HG03039 (cell line): ENCODE data around the gene TMEM132C.

Experiments
- ATAC-seq: cut with Tn5 transposase; IDR thresholded peaks from one replicate; pipeline ENCODE4 v1.9.1; 2021; ENCODE audit warnings: mild to moderate bottlenecking, moderate library complexity; ENCODE audit not compliant: unreplicated experiment

Gene TMEM132C

GRCh38 chr12:128644664-128645296 lies 377.8 kb downstream of the TMEM132C start:
- ATAC-seq, result no peak

DNA sequence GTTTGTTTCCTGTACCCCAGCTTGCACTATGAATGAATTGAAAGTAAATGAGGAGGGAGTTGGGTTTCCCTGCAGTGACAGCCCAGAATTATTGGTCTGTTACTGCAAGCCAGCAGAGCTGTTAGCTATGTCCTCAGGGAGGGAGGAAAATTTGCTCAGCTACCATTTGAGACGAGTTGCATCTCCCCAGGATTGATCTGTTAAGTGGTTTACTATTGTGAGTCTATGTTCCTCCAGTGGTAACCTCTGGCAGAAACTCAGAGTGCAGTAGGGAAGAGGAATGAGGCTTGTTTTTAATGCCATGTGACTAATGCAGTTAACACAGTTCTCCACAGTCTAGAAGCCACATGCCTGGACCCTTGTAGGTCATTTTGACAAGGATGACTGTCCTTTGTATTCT lies 382.9 kb downstream of the TMEM132C start:
- ATAC-seq, result no peak

DNA sequence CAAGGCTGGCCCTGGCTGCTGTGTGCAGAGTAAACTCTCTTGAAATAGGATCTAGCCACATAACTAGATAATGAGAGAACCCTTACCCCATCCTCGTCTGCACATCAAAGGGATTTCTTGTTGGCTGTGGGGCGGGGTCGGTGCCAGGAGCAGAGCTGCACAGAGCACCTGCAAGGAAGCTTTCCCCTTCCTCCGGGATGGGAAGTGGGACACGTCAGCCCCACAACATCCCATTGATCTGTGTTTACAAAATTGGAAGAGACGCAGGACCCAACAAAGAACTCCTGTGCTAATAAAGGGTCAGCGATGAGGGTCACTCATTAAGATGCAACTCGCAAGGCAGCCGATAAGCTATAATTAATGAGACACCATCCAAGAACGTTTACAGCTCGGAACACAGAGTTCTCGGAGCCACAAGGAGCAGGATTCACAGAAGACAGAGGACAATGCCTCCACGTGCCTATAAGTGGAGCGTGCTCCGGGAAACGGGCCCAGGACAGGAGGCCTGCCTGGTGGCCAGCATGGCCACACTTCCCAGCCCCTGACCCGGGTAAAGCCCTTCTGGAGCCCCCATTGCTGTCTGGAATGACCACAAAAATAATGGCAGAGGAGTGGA lies 385.3 kb downstream of the TMEM132C start:
- ATAC-seq, result no peak

- ATAC-seq, result no peak
Observed at GRCh38 chr12:128654468-128654867, 387.5 kb downstream of the TMEM132C start.

DNA sequence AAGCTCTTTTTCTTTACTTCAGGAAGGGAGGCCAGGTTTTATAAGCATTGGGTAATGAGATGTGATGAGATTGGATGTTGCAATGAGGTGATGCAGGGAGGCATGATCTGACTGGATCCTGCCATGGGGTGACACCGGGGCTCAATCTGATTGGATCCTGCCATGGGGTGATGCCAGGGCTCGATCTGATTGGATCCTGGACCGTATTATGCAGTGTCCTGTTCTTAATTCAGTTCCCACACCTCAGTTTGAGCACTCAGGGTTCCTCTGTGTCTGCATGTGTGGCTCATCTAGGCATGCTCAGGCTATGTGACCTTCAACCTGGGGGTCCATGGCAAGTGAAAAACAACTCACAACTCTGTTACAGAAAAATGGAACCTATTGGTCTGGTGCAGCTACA lies 390.4 kb downstream of the TMEM132C start:
- no peak for ATAC-seq

DNA sequence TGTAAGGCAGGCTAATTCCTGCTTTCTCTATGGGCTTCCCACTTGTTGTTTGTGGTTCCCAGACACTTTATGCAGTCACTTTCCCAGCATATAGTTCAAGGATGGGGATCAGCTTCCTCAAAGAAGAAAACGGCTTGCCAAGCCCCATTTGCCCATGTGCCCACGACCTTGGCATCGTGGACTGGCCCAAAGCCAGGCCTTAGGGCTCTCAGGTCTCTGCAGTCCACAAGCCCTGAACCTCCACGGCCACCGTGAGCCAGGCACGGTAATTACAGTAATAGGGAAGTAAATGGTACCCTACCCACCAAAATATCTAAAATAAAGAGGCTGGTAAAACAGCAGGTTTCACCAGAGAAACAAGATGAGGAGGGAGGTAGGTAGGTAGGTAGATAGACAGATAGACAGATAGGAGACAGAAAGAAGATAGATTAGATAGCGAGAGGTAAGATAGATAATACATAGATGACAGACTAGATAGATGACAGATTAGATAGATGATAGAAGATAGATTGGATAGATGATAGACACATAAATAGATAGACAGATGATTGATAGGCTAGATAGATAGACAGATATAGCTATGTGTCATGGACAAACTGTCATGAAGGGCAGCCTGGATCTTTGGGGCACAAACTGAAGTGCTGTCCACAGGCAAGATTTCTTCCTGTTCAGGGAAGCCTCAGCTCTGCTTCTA lies 393.7 kb downstream of the TMEM132C start:
- no peak for ATAC-seq

GRCh38 chr12:128661226-128661569 lies 394.2 kb downstream of the TMEM132C start:
- ATAC-seq, result no peak

DNA sequence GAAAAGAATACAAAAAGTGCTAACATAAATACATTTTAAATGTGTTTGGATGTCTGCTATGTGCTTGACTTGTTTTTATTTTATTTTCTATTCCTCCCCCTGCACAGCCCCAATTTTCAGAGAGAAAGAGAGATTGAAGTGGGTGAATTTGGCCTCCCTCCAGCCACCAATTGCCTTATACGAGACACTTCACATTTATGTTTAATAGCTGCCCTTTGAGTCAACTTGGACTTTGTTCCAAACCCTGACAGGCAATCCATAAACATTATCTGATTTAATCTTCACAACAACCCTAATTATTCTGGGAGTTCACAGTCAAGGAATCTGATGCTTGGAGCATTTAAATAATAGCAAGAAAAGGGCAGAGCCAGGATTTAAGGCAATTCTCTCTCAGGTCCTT lies 395.1 kb downstream of the TMEM132C start:
- no peak for ATAC-seq

DNA sequence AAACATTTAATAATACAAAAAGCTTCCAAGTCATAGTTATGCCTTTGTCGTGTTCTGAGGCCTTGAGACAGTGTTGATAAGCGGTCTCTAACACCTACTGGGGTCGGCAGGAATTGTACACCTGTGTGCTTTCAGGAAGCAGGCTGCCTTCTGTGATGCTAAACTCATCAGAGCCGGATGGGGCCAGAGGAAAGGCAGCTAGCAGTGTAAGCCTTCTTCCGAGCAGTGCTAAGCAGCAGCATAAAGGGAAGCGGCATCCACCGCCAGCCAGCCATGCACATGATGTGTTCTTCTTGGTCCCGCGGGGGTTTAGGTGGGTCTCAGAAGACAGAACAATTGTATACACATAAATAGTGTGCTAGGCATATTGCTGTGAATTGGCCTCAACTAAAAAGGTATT lies 397.5 kb downstream of the TMEM132C start:
- no peak for ATAC-seq

DNA sequence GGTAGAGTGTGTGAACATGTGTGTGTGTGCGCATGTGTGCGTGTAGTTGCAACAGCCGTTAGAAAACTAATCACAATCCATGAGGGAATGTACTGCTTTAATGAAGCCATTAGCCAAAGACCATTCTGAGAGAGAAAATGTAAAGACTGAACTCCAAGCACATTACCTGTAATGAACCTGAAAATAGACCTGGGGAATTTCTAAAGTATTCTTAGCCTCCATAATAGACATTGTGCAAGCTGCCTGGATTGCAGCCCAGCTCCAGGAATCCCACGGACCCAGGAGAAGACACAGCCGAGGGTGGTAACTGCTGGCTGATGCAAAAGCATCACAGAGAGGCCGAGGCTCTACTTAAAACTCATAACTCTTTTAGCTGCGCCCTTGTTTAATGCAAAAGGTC lies 400.2 kb downstream of the TMEM132C start:
- no peak for ATAC-seq

- no peak for ATAC-seq
Observed at GRCh38 chr12:128671528-128672042, 404.6 kb downstream of the TMEM132C start.

- ATAC-seq, result no peak
Observed at GRCh38 chr12:128672428-128672827, 405.5 kb downstream of the TMEM132C start.

DNA sequence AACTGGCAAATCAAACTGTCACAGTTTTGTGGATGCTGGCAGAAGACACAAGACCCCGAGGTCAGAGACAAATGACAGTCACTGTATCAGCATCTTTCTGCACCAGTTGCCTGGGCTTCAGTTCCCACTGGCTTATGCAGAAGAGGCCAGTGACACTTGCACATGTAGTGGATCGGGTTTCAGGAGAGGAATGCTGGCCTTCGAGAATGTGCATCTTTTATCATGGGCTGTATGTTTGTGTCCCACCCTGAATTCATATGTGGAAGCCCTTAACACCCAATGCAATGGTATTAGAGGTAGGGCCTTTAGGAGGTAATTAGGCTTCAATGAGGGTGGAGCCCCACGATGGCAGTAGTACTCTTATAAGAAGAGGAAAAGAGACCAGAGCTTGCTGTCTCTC lies 405.9 kb downstream of the TMEM132C start:
- ATAC-seq, result no peak

GRCh38 chr12:128675576-128675975 lies 408.6 kb downstream of the TMEM132C start:
- no peak for ATAC-seq

GRCh38 chr12:128680555-128680954 lies 413.6 kb downstream of the TMEM132C start:
- ATAC-seq, result no peak

DNA sequence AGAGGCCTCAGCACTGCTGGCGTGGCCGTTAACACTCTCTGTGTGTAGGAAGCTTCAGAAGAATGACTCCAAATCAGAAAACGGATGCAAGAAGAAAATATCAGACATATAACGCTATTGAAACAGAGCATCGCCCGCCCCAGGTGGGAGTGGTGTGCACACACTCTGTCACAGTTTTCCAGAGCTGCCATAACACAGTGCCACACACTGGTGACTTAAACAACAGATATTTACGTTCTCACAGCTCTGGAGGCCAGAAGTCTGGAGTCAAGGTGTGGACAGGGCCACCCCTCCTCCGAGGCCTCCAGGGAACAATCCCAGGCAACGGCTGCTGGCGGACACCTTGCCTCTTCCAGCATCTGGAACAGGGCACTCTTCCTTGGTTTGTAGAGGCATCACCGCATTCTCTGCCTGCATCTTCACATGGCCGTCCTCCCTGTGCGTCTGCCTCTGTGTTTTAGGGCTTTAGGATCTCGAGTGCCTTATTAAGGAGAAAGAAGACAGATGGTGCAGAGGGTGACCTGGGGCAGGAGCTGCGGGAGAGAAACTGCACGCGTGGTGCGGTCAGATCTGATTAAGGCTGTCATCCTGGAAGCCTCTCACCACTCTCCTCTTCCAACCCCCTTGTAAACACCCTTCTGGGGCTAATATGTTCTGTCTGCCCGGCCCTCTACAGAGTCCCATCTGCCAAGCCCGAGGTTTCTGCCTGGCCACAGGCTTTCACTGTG lies 415.7 kb downstream of the TMEM132C start:
- ATAC-seq, result no peak

GRCh38 chr12:128684352-128684751 lies 417.4 kb downstream of the TMEM132C start:
- no peak for ATAC-seq

DNA sequence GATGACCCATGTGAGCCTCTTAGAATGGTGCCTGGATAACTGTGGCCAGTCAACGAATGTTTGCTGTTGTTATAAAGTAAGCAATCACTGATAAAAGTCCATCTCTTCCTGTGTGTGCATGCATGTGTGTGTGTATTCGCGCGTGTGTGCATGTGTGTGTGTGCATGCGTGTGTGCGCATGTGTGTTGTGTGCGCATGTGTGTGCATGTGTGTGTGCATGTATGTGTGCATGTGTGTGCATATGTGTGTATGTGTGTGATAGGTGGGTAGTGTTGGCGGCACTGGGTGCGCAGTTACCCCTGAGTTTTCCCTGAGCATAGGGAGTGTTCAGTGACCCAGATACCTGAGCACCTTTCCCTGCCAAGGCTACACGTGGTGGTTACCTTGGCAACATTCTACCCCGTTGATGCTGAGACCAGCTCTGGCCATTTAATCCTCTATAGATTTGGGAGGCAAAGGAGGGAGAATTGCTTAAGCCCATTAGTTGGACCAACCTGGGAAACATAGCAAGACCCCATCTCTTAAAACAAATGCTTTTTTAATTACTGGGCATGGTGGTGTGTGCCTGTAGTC lies 419.0 kb downstream of the TMEM132C start:
- no peak for ATAC-seq

DNA sequence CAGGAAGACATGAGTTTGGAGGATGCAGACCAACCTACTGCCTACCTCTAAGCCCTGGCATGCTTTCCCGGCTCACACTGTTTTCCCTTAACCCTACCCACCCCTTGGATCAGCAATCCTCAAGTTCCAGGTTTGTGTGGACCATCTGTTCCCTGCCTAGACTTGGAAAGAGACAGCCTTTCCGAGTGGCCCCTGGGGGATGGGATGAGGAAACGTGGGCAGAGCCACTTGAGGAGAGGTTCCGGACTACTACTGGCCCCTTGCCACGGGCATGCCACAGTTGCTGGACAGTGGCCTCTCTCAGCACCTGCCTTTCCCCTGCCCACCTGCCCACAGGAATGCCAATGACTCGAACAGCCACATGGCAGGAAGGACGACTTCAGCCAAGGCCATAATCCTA lies 420.9 kb downstream of the TMEM132C start:
- no peak for ATAC-seq

DNA sequence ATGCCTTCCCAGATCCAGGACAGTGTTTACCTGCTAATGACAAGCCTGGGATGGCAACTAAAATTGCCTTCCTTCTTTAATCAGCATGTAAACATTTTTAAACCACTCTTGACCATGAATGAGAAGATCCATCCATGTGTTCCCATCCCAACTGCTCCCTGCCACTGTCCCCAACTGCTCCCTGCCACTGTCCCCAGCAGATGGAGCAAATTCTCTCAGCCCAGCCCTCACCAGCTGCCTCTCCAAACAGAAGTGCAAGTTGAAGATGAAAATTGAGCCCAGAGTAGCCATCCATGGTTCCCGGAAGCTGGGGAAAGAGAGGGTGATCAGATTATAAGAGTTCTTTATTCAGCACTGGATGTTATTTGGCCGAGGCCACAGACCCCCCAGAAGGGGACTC lies 423.7 kb downstream of the TMEM132C start:
- ATAC-seq, result no peak

GRCh38 chr12:128693115-128693514 lies 426.1 kb downstream of the TMEM132C start:
- ATAC-seq, result no peak
